NT2/D1 (cell line): ENCODE data around the gene EPB41L4B.

ENCODE experiments used
- SUZ12 ChIP-seq: IDR thresholded peaks from 2 replicates; pipeline ENCODE4 v1.6.1; 2011; ENCODE audit not compliant: insufficient read length, insufficient read depth; ENCODE audit errors: extremely low read depth
- YY1 ChIP-seq: IDR thresholded peaks from 2 replicates; pipeline ENCODE4 v1.6.1; 2011; ENCODE audit not compliant: insufficient read length, insufficient read depth
- ZNF274 ChIP-seq: IDR thresholded peaks from 2 replicates; pipeline ENCODE4 v1.6.1; 2011; ENCODE audit warnings: mild to moderate bottlenecking, low read depth, low read length

DNA sequence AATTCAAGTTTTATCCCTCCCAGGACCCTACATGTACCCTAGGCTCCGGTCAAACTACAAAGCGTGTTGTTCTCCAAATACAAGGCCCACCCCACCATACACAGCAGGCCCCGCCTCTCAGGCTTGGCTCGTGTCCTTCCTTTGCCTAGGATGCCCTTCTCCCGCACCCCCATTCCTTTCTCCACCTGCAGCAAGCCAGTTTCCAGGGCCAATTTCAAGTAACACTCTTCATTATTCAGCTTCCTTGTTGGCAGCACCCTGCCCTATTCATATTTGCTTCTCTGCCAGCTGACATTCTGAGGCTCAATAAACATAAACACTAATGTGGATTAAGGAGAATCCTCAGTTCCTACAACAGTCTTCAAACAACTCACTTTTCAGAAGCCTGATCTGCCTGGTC is 31.7 kb downstream of the EPB41L4B start:
- no peak for TF ChIP-seq YY1
- no peak for TF ChIP-seq ZNF274
- TF ChIP-seq SUZ12, result no peak
